B cell (primary cell): Measurements from ENCODE around the gene DVL2. TPM values are rescaled to one million over a fixed set of nuclear protein-coding genes. Genes with fewer than 3 reads are reported as not detected.

Experiments
- ATAC-seq: fragments of 200-7000 bp; cut with Tn5 transposase; one replicate; pipeline ENCODE4 v1.10.0; 2021; ENCODE audit warnings: low read depth, mild to moderate bottlenecking, moderate number of reproducible peaks, moderate library complexity
- CTCF ChIA-PET: fragments of 350-600 bp; sonication (Branson Sonifier 250); formaldehyde crosslinking; loops from one replicate; lab custom pipeline; 2021; ENCODE audit warnings: antibody characterized with exemption, inconsistent platforms; lab: Charles Lee
- POLR2A ChIA-PET: fragments of 350-600 bp; sonication (Branson Sonifier 250); formaldehyde crosslinking; loops from one replicate; lab custom pipeline; 2021; ENCODE audit warnings: antibody characterized with exemption; lab: Charles Lee
- DNase-seq: peaks from one replicate; pipeline ENCODE4 v3.0.0; 2013
- H2AFZ ChIP-seq: 2 replicates; pipeline ENCODE4 v1.6.1; 2012; ENCODE audit warnings: mild to moderate bottlenecking, low read depth, low read length; ENCODE audit not compliant: insufficient read depth, poor library complexity, severe bottlenecking
- H3K27ac ChIP-seq, 2 donors: 1 replicate in 1 of 2; 2 replicates in 1 of 2; pipeline ENCODE4 v1.5.1; 2012 to 2013; ENCODE audit warnings: low read length in 2 of 2, mild to moderate bottlenecking in 2 of 2, moderate library complexity in 1 of 2
- H3K27me3 ChIP-seq, 4 experiments: fragments of 200-600 bp in 1 of 4; sonication (generic) in 1 of 4; replicated peaks in 1 of 4; 1 replicate in 2 of 4; 2 replicates in 2 of 4; pipeline versions ENCODE4 v1.6.1 to v1.7.0; 2013 to 2016; ENCODE audit warnings: low read length in 3 of 4, mild to moderate bottlenecking in 2 of 4, mixed read lengths in 1 of 4, moderate library complexity in 1 of 4; ENCODE audit not compliant: insufficient read depth in 4 of 4, control insufficient read depth in 3 of 4; ENCODE audit errors: control extremely low read depth in 1 of 4
- H3K36me3 ChIP-seq, 2 experiments: replicated peaks in 1 of 2; 1 replicate in 1 of 2; 2 replicates in 1 of 2; pipeline versions ENCODE4 v1.6.1 to v1.7.1; 2013; ENCODE audit warnings: low read length in 1 of 2; ENCODE audit not compliant: insufficient read depth in 2 of 2, control insufficient read depth in 1 of 2; ENCODE audit errors: control extremely low read depth in 1 of 2, extremely low read depth in 1 of 2
- H3K4me1 ChIP-seq, 2 donors: fragments of 200-600 bp in 1 of 2; sonication (generic) in 1 of 2; 1 replicate in 1 of 2; 2 replicates in 1 of 2; pipeline versions ENCODE4 v1.5.1 to v1.6.1; 2013 to 2017; ENCODE audit warnings: low read length in 2 of 2; ENCODE audit not compliant: control insufficient read depth in 2 of 2, insufficient read depth in 2 of 2
- H3K4me2 ChIP-seq: replicated peaks from 2 replicates; pipeline ENCODE3; 2012; ENCODE audit warnings: mild to moderate bottlenecking, low read depth, low read length; ENCODE audit not compliant: poor library complexity, severe bottlenecking
- H3K4me3 ChIP-seq, 5 experiments: fragments of 200-600 bp in 1 of 5; sonication (generic) in 1 of 5; 1 replicate in 3 of 5; 2 replicates in 2 of 5; pipeline versions ENCODE4 v1.5.1 to v1.7.0; 2011 to 2016; ENCODE audit warnings: low read length in 4 of 5, mild to moderate bottlenecking in 4 of 5, low read depth in 2 of 5, control low read depth in 1 of 5, moderate library complexity in 1 of 5; ENCODE audit not compliant: insufficient read depth in 1 of 5; ENCODE audit errors: control extremely low read depth in 1 of 5, extremely low read depth in 1 of 5
- H3K79me2 ChIP-seq: fragments of 200-600 bp; sonication (generic); one replicate; pipeline ENCODE4 v1.6.0; 2016; ENCODE audit warnings: low read length; ENCODE audit not compliant: control insufficient read depth, insufficient read depth
- H3K9ac ChIP-seq: fragments of 200-600 bp; sonication (generic); 2 replicates; pipeline ENCODE4 v1.6.1; 2017; ENCODE audit warnings: mild to moderate bottlenecking, low read length, moderate library complexity
- H3K9me3 ChIP-seq, 3 donors: one replicate each; pipeline versions ENCODE4 v1.6.1 to v1.7.1; 2013; ENCODE audit warnings: low read length in 2 of 3; ENCODE audit not compliant: control insufficient read depth in 2 of 3, insufficient read depth in 1 of 3; ENCODE audit errors: control extremely low read depth in 1 of 3
- H4K20me1 ChIP-seq: 2 replicates; pipeline ENCODE4 v1.6.0; 2012; ENCODE audit warnings: mild to moderate bottlenecking, low read length; ENCODE audit not compliant: insufficient read depth, control insufficient read depth, poor library complexity, severe bottlenecking
- H3K27ac Mint-ChIP-seq: one replicate; pipeline ENCODE4 v1.8.0; 2021; ENCODE audit warnings: mixed read lengths
- H3K27me3 Mint-ChIP-seq: one replicate; pipeline ENCODE4 v1.8.0; 2021; ENCODE audit warnings: mixed read lengths
- H3K4me1 Mint-ChIP-seq: one replicate; pipeline ENCODE4 v1.8.0; 2021; ENCODE audit warnings: mixed read lengths
- H3K4me3 Mint-ChIP-seq: one replicate; pipeline ENCODE4 v1.8.0; 2021; ENCODE audit warnings: mixed read lengths
- H3K9me3 Mint-ChIP-seq: one replicate; pipeline ENCODE4 v1.8.0; 2022; ENCODE audit warnings: mixed read lengths; ENCODE audit not compliant: insufficient read depth
- CTCF ChIP-seq: fragments of 200-600 bp; IDR thresholded peaks from one replicate; pipeline ENCODE4 v1.8.0; 2022; ENCODE audit warnings: antibody characterized with exemption, mild to moderate bottlenecking
- EZH2 ChIP-seq: IDR thresholded peaks from 2 replicates; pipeline ENCODE4 v1.6.1; 2012; ENCODE audit warnings: borderline replicate concordance, low read depth, mild to moderate bottlenecking, moderate library complexity, low read length; ENCODE audit not compliant: insufficient read depth, poor library complexity, severe bottlenecking
- WGBS: methylation state at CpG from one replicate; pipeline ENCODE4 v1.1.5; 2013; ENCODE audit warnings: missing lambda C conversion rate; ENCODE audit not compliant: insufficient coverage; 5-methylcytosine and 5-hydroxymethylcytosine counted together
- intact Hi-C: fragments of 100-400 bp; cut with micrococcal nuclease; formaldehyde crosslinking; loops from one replicate; pipeline ENCODE4 v1.10.0; 2022
- polyA plus RNA-seq: library from polyadenylated mRNA; depleted of rRNA; stranded (reverse); fragments of >200 nt; gene quantifications from 2 replicates; pipeline ENCODE4 v1.2.3, GENCODE V29; 2012
- total RNA-seq, 2 donors: library from RNA; stranded (reverse); fragments of 120-200 nt in 1 of 2; gene quantifications; 1 replicate in 1 of 2; 2 replicates in 1 of 2; pipeline versions ENCODE4 v1.2.3 to v1.2.4, GENCODE V29; 2013 to 2022

Gene DVL2
- total and polyA plus RNA-seq, 2 donors (not counting 1 experiment from before 2014, with no cell fraction given): 22.5 to 104 TPM

GRCh38 chr17:7229504-7229903 lies 4.8 kb downstream of the DVL2 start:
- H3K4me2 ChIP-seq: no peak overlapping the region
- no peaks in the 10 kb centered on the region for H3K9me3 ChIP-seq
- H3K4me1 Mint-ChIP-seq: peaks cover 20% of the 10 kb centered on the region
- H3K4me3 ChIP-seq: no peak overlapping the region
- TF ChIP-seq CTCF (no peak), EZH2 (no peak)
- intact Hi-C loops: no loop called here
- peaks cover 0 to 54% of the 10 kb centered on the region in 2 experiments for H3K36me3 ChIP-seq
- no peak overlapping the region for H3K9ac ChIP-seq
- ChIA-PET POLR2A (no interaction called here), CTCF (interaction anchor here (1.1 kb wide), 1 partner anchor 9 kb away, joined by 6 read pairs; the partner anchor contains the start of genes ACADVL and DLG4)
- H2AFZ ChIP-seq: no peak overlapping the region
- H3K27ac ChIP-seq: no peak overlapping the region
- no peak overlapping the region for H3K27ac Mint-ChIP-seq
- no peaks in the 10 kb centered on the region for H3K9me3 Mint-ChIP-seq
- H4K20me1 ChIP-seq: peaks cover 6% of the 10 kb centered on the region
- H3K79me2 ChIP-seq: peaks cover 47% of the 10 kb centered on the region
- ATAC-seq (no peak), DNase-seq (no peak)
- no peaks in the 10 kb centered on the region for H3K27me3 Mint-ChIP-seq
- 98% methylated on average over 15 of the region's 19 CpGs for WGBS
- peaks cover 14 to 21% of the 10 kb centered on the region in 2 donors for H3K4me1 ChIP-seq
- no peaks in the 10 kb centered on the region for H3K27me3 ChIP-seq
- no peak overlapping the region for H3K4me3 Mint-ChIP-seq

- Mint-ChIP-seq H3K27me3 (no peaks in the 10 kb centered on the region), H3K27ac (no peak overlapping the region), H3K9me3 (no peaks in the 10 kb centered on the region), H3K4me3 (no peak overlapping the region), H3K4me1 (peaks cover 18% of the 10 kb centered on the region)
- DNase-seq (no peak), ATAC-seq (no peak)
- intact Hi-C loops: no loop called here
- peaks cover 6% of the 10 kb centered on the region for H4K20me1 ChIP-seq
- no peaks in the 10 kb centered on the region for H3K9me3 ChIP-seq
- H3K4me1 ChIP-seq: peaks cover 13 to 21% of the 10 kb centered on the region in 2 donors
- WGBS: 96% methylated on average over 9 of the region's 14 CpGs
- H3K36me3 ChIP-seq: peaks cover 0 to 58% of the 10 kb centered on the region in 2 experiments
- no peak overlapping the region for H3K9ac ChIP-seq
- ChIA-PET POLR2A (no interaction called here), CTCF (interaction anchor here (1.1 kb wide), 1 partner anchor 9 kb away, joined by 6 read pairs; the partner anchor contains the start of genes ACADVL and DLG4)
- no peak overlapping the region for H3K27ac ChIP-seq
- no peak overlapping the region for H2AFZ ChIP-seq
- peaks cover 42% of the 10 kb centered on the region for H3K79me2 ChIP-seq
- TF ChIP-seq CTCF: no peak
- TF ChIP-seq EZH2: no peak
- H3K4me2 ChIP-seq: no peak overlapping the region
- no peak overlapping the region for H3K4me3 ChIP-seq
- H3K27me3 ChIP-seq: no peaks in the 10 kb centered on the region
Observed at GRCh38 chr17:7228920-7229319, 5.4 kb downstream of the DVL2 start.
